ENCODE data around the gene PNPLA6.
"Not testable (repeated sequence)": the region's sequence is repeated elsewhere in the genome, so short reads cannot be mapped to it uniquely, and the experiment has no call there.

PNPLA6 gene

GRCh38 chr19:7533925-7534480 is 1.5 kb upstream of the PNPLA6 start:
- no peak for DNase-seq (ENCODE audit: low read depth)

GRCh38 chr19:7534531-7535046 is 928 bp upstream of the PNPLA6 start:
- DNase-seq (ENCODE audit: low read depth) = no peak

- no peak for DNase-seq (ENCODE audit: low read depth)
Observed at GRCh38 chr19:7535998-7536695, 630 bp downstream of the PNPLA6 start.

- not testable (repeated sequence) for DNase-seq (ENCODE audit: low read depth)
Observed at GRCh38 chr19:7538990-7539389, 3.5 kb downstream of the PNPLA6 start.

GRCh38 chr19:7539827-7540425 is 4.4 kb downstream of the PNPLA6 start:
- no peak for DNase-seq (ENCODE audit: low read depth)

- peak; percentile 66 for DNase-seq (ENCODE audit: low read depth)
Observed at GRCh38 chr19:7540761-7541474, 5.4 kb downstream of the PNPLA6 start.

GRCh38 chr19:7541475-7541824 is 5.9 kb downstream of the PNPLA6 start:
- no peak for DNase-seq (ENCODE audit: low read depth)

GRCh38 chr19:7541828-7542443 is 6.4 kb downstream of the PNPLA6 start:
- DNase-seq (ENCODE audit: low read depth) = no peak

- DNase-seq (ENCODE audit: low read depth) = no peak
Observed at GRCh38 chr19:7542556-7543348, 7.2 kb downstream of the PNPLA6 start.

- DNase-seq (ENCODE audit: low read depth) = peak; percentile 77
Observed at GRCh38 chr19:7544626-7545025, 9.1 kb downstream of the PNPLA6 start.

GRCh38 chr19:7545300-7545699 is 9.8 kb downstream of the PNPLA6 start:
- no peak for DNase-seq (ENCODE audit: low read depth)

GRCh38 chr19:7545904-7546303 is 10.4 kb downstream of the PNPLA6 start:
- DNase-seq (ENCODE audit: low read depth) = no peak

- DNase-seq (ENCODE audit: low read depth) = no peak
Observed at GRCh38 chr19:7547159-7547558, 11.6 kb downstream of the PNPLA6 start.

- DNase-seq (ENCODE audit: low read depth) = no peak
Observed at GRCh38 chr19:7549429-7550148, 14.1 kb downstream of the PNPLA6 start.

GRCh38 chr19:7550169-7550770 is 14.8 kb downstream of the PNPLA6 start:
- no peak for DNase-seq (ENCODE audit: low read depth)

- DNase-seq (ENCODE audit: low read depth) = no peak
Observed at GRCh38 chr19:7550987-7551761, 15.7 kb downstream of the PNPLA6 start.

- DNase-seq (ENCODE audit: low read depth) = no peak
Observed at GRCh38 chr19:7552781-7553180, 17.3 kb downstream of the PNPLA6 start.

GRCh38 chr19:7554565-7554964 is 19.0 kb downstream of the PNPLA6 start:
- no peak for DNase-seq (ENCODE audit: low read depth)

- no peak for DNase-seq (ENCODE audit: low read depth)
Observed at GRCh38 chr19:7554990-7555864, 19.7 kb downstream of the PNPLA6 start.

All from CMK (cell line).